HCT116 (cell line): Measurements from ENCODE around the gene DAPK2. TPM values are rescaled to one million over a fixed set of nuclear protein-coding genes. Genes with fewer than 3 reads are reported as not detected.

Source experiments
- ATAC-seq: fragments of 200-7000 bp; cut with Tn5 transposase; 2 replicates; pipeline ENCODE4 v1.9.1; 2020; ENCODE audit warnings: mild to moderate bottlenecking, moderate library complexity
- BruUV-seq: library from RNA; stranded (reverse); fragments of 400-500 nt; replicated peaks from 2 replicates; lab custom pipeline; 2021; lab: Mats Ljungman, UMichigan
- CTCF ChIA-PET: fragments of 300-600 bp; sonication (Branson Sonifier 250); formaldehyde crosslinking; loops from one replicate; lab custom pipeline; 2021; ENCODE audit warnings: antibody characterized with exemption; lab: Charles Lee
- POLR2A ChIA-PET: fragments of 300-600, 350-600 bp; sonication (Branson Sonifier 250); formaldehyde crosslinking; loops from one replicate; lab custom pipeline; 2021; ENCODE audit warnings: antibody characterized with exemption; lab: Charles Lee
- RAD21 ChIA-PET, 2 experiments: fragments of 300-600 bp; sonication (Branson Sonifier 250); formaldehyde crosslinking; loops; one replicate each; lab custom pipeline; 2023; ENCODE audit warnings: low total read pairs in 2 of 2; ENCODE audit not compliant: uncharacterized antibody in 2 of 2, unreplicated experiment in 2 of 2, low non-redundant PET in 1 of 2; lab: Charles Lee
- DNase-seq: peaks from one replicate; pipeline ENCODE4 v3.0.0-alpha.2; 2010; ENCODE audit warnings: low read depth, low spot score
- H2AFZ ChIP-seq: fragments of 200-600 bp; shearing (Covaris generic), sonication (generic); 2 replicates; pipeline ENCODE4 v1.6.1; 2017; ENCODE audit warnings: low read depth, mixed run types, mixed read lengths, antibody characterized with exemption, low read length; ENCODE audit not compliant: poor library complexity, severe bottlenecking
- H3K27ac ChIP-seq: 2 replicates; pipeline ENCODE4 v1.5.1; 2012; ENCODE audit warnings: low read depth, low read length
- H3K27me3 ChIP-seq: fragments of 200-600 bp; sonication (generic); 2 replicates; pipeline ENCODE4 v1.6.1; 2016; ENCODE audit warnings: mixed run types, low read length, mixed read lengths; ENCODE audit not compliant: insufficient read depth
- H3K36me3 ChIP-seq, 2 experiments: fragments of 200-500 bp in 1 of 2; fragments of 200-600 bp in 1 of 2; sonication (Bioruptor generic) in 1 of 2; sonication (generic) in 1 of 2; 2 replicates each; pipeline versions ENCODE4 v1.5.1 to v1.6.1; 2014 to 2016; ENCODE audit warnings: low read length in 2 of 2, inconsistent platforms in 1 of 2, mixed read lengths in 1 of 2, mixed run types in 1 of 2; ENCODE audit not compliant: insufficient read depth in 2 of 2, control insufficient read depth in 1 of 2
- H3K4me1 ChIP-seq, 2 experiments: fragments of 200-600 bp in 1 of 2; sonication (generic) in 1 of 2; 2 replicates each; pipeline versions ENCODE4 v1.5.1 to v1.6.1; 2012 to 2017; ENCODE audit warnings: low read length in 2 of 2, inconsistent platforms in 1 of 2, mild to moderate bottlenecking in 1 of 2, mixed read lengths in 1 of 2, mixed run types in 1 of 2, moderate library complexity in 1 of 2; ENCODE audit not compliant: insufficient read depth in 2 of 2, control insufficient read depth in 1 of 2
- H3K4me2 ChIP-seq: fragments of 200-600 bp; sonication (generic); 2 replicates; pipeline ENCODE4 v1.6.1; 2017; ENCODE audit warnings: mixed run types, low read length, mixed read lengths
- H3K4me3 ChIP-seq, 2 experiments: fragments of 200-600 bp in 1 of 2; sonication (generic) in 1 of 2; replicated peaks in 1 of 2; 2 replicates each; pipeline ENCODE4 v1.5.1; 2011 to 2016; ENCODE audit warnings: low read length in 2 of 2, control low read depth in 1 of 2, low read depth in 1 of 2, mild to moderate bottlenecking in 1 of 2, mixed read lengths in 1 of 2, mixed run types in 1 of 2
- H3K79me2 ChIP-seq: fragments of 200-600 bp; sonication (generic); 2 replicates; pipeline ENCODE4 v1.6.1; 2017; ENCODE audit warnings: mild to moderate bottlenecking, mixed run types, low read length, moderate library complexity, mixed read lengths; ENCODE audit not compliant: insufficient read depth
- H3K9ac ChIP-seq: fragments of 200-600 bp; sonication (generic); 2 replicates; pipeline ENCODE4 v1.6.1; 2016; ENCODE audit warnings: low read length, mixed read lengths
- H3K9me2 ChIP-seq: fragments of 200-600 bp; sonication (generic), shearing (Covaris generic); 2 replicates; pipeline ENCODE4 v1.6.1; 2017; ENCODE audit warnings: mixed run types, mild to moderate bottlenecking, moderate library complexity; ENCODE audit not compliant: insufficient read depth
- H3K9me3 ChIP-seq, 2 experiments: fragments of 200-500 bp in 1 of 2; fragments of 200-600 bp in 1 of 2; sonication (Bioruptor generic) in 1 of 2; sonication (generic) in 1 of 2; 2 replicates each; pipeline ENCODE4 v1.6.1; 2014 to 2017; ENCODE audit warnings: low read length in 2 of 2, mixed read lengths in 2 of 2, inconsistent platforms in 1 of 2, low read depth in 1 of 2, mild to moderate bottlenecking in 1 of 2, mixed run types in 1 of 2, moderate library complexity in 1 of 2; ENCODE audit not compliant: control insufficient read depth in 1 of 2, insufficient read depth in 1 of 2
- H4K20me1 ChIP-seq: fragments of 200-600 bp; sonication (generic), shearing (Covaris generic); 2 replicates; pipeline ENCODE4 v1.6.1; 2017; ENCODE audit warnings: mixed run types, mild to moderate bottlenecking, moderate library complexity; ENCODE audit not compliant: insufficient read depth
- CBX3 ChIP-seq: IDR thresholded peaks from 2 replicates; pipeline ENCODE4 v1.6.1; 2012; ENCODE audit warnings: low read depth
- EGR1 ChIP-seq: IDR thresholded peaks from 2 replicates; pipeline ENCODE4 v1.6.1; 2012; ENCODE audit warnings: low read depth
- ELF1 ChIP-seq: IDR thresholded peaks from 2 replicates; pipeline ENCODE4 v1.6.1; 2012; ENCODE audit warnings: low read depth, borderline replicate concordance
- EZH2 ChIP-seq: fragments of 200-600 bp; sonication (generic); IDR thresholded peaks from 2 replicates; pipeline ENCODE4 v1.6.1; 2017; ENCODE audit warnings: antibody characterized with exemption, mixed run types
- JUND ChIP-seq: IDR thresholded peaks from 2 replicates; pipeline ENCODE4 v1.6.1; 2012
- POLR2A ChIP-seq: IDR thresholded peaks from 2 replicates; pipeline ENCODE4 v1.7.0; 2011; ENCODE audit warnings: borderline replicate concordance; ENCODE audit not compliant: insufficient read depth, insufficient read length; ENCODE audit errors: extremely low read depth
- SIN3A ChIP-seq: IDR thresholded peaks from 2 replicates; pipeline ENCODE4 v1.6.1; 2012; ENCODE audit warnings: low read depth
- SP1 ChIP-seq: IDR thresholded peaks from 2 replicates; pipeline ENCODE4 v1.6.1; 2012; ENCODE audit warnings: low read depth
- SRF ChIP-seq: IDR thresholded peaks from 2 replicates; pipeline ENCODE4 v1.6.1; 2012; ENCODE audit warnings: low read depth
- TCF7L2 ChIP-seq: IDR thresholded peaks from 2 replicates; pipeline ENCODE4 v1.7.0; 2011; ENCODE audit warnings: borderline replicate concordance, inconsistent platforms; ENCODE audit not compliant: insufficient read depth, insufficient read length; ENCODE audit errors: extremely low read depth
- YY1 ChIP-seq: IDR thresholded peaks from 2 replicates; pipeline ENCODE4 v1.6.1; 2011; ENCODE audit warnings: low read length, low read depth, moderate library complexity, mild to moderate bottlenecking; ENCODE audit not compliant: insufficient replicate concordance; ENCODE audit errors: extremely low read depth
- ZBTB33 ChIP-seq: IDR thresholded peaks from 2 replicates; pipeline ENCODE4 v1.6.1; 2011; ENCODE audit warnings: mild to moderate bottlenecking, low read length, moderate library complexity; ENCODE audit not compliant: insufficient replicate concordance; ENCODE audit errors: extremely low read depth
- ZNF274 ChIP-seq: fragments of 200-500 bp; sonication (Bioruptor generic); IDR thresholded peaks from 2 replicates; pipeline ENCODE4 v1.6.1; 2014; ENCODE audit warnings: mild to moderate bottlenecking, low read depth, low read length, inconsistent platforms
- intact Hi-C: fragments of 100-400 bp; cut with micrococcal nuclease; formaldehyde crosslinking; loops from 2 replicates; pipeline ENCODE4 v1.10.0; 2022
- total RNA-seq: library from RNA; stranded (reverse); gene quantifications from one replicate; pipeline ENCODE4 v1.2.1, GENCODE V29; 2021; ENCODE audit not compliant: unreplicated experiment

The DAPK2 gene
- total RNA-seq, 1 experiment from 2014 or later = 4.8 TPM

- Histone ChIP-seq H3K79me2 (no peaks in the 10 kb centered on the region), H3K27me3 (no peaks in the 10 kb centered on the region), H3K9me3 (no peaks in the 10 kb centered on the region), H3K4me1 (peaks cover 0 to 10% of the 10 kb centered on the region in 2 experiments; a peak in 1 of 4 replicates), H4K20me1 (no peaks in the 10 kb centered on the region), H3K4me2 (no peak overlapping the region), H3K9me2 (no peaks in the 10 kb centered on the region), H2AFZ (no peak overlapping the region), H3K36me3 (no peaks in the 10 kb centered on the region), H3K4me3 (no peak overlapping the region), H3K27ac (no peak overlapping the region), H3K9ac (no peak overlapping the region)
- BruUV-seq = no TSS peak
- DNase-seq = no peak
- ChIA-PET CTCF (no interaction called here), POLR2A (no interaction called here), RAD21 (no interaction called here)
- intact Hi-C loops = no loop called here
- no peak for ATAC-seq
- TF ChIP-seq TCF7L2 (no peak), JUND (no peak), SP1 (no peak), ELF1 (no peak), ZNF274 (no peak), SRF (no peak), EGR1 (no peak), ZBTB33 (no peak), CBX3 (no peak), SIN3A (no peak), EZH2 (no peak), POLR2A (no peak), YY1 (no peak)
Observed at GRCh38 chr15:63880744-63881143, 165.5 kb downstream of the DAPK2 start.
